Esophagus muscularis mucosa (tissue), 3 donors: ENCODE data around the gene MAD1L1.

Experiments
- POLR2A ChIP-seq: fragments of 450-650 bp; IDR thresholded peaks from one replicate; pipeline ENCODE4 v1.6.1; 2017; ENCODE audit warnings: antibody characterized with exemption, moderate library complexity, mild to moderate bottlenecking, low read depth
- TF ChIP-seq, protein P1 (sequence below), 3 experiments: fragments of 200-600 bp in 2 of 3; fragments of 450-650 bp in 1 of 3; sonication (generic) in 2 of 3; IDR thresholded peaks; one replicate each; pipeline ENCODE4 v1.5.1; 2017 to 2019; ENCODE audit warnings: antibody characterized with exemption in 3 of 3, mild to moderate bottlenecking in 2 of 3, moderate library complexity in 1 of 3

GRCh38 chr7:2151237-2151636 lies 81.5 kb downstream of the MAD1L1 start:
- TF ChIP-seq, protein P1, sequence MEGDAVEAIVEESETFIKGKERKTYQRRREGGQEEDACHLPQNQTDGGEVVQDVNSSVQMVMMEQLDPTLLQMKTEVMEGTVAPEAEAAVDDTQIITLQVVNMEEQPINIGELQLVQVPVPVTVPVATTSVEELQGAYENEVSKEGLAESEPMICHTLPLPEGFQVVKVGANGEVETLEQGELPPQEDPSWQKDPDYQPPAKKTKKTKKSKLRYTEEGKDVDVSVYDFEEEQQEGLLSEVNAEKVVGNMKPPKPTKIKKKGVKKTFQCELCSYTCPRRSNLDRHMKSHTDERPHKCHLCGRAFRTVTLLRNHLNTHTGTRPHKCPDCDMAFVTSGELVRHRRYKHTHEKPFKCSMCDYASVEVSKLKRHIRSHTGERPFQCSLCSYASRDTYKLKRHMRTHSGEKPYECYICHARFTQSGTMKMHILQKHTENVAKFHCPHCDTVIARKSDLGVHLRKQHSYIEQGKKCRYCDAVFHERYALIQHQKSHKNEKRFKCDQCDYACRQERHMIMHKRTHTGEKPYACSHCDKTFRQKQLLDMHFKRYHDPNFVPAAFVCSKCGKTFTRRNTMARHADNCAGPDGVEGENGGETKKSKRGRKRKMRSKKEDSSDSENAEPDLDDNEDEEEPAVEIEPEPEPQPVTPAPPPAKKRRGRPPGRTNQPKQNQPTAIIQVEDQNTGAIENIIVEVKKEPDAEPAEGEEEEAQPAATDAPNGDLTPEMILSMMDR (IDR thresholded peaks at IDR 0.05), result no peak
- no peak for TF ChIP-seq POLR2A
